Gastrocnemius medialis (tissue), 4 donors: Measurements from ENCODE around the gene NDOR1. TPM values are rescaled to one million over a fixed set of nuclear protein-coding genes. Genes with fewer than 3 reads are reported as not detected.

Experiments used
- ATAC-seq, 2 donors: fragments of 150-250 bp; one replicate each; pipeline ENCODE4 v1.9.1; 2016
- DNase-seq, 2 donors: peaks; one replicate each; pipeline ENCODE4 v3.0.0-alpha.2; 2019
- H3K27ac ChIP-seq, 4 donors: fragments of 200-600 bp; sonication (generic); 1 replicate in 1 of 4; 2 replicates in 3 of 4; pipeline ENCODE4 v1.5.1; 2016 to 2018; ENCODE audit warnings: mild to moderate bottlenecking in 2 of 4, moderate library complexity in 1 of 4
- H3K27me3 ChIP-seq, 3 donors: fragments of 200-600 bp; sonication (generic) in 2 of 3; 1 replicate in 1 of 3; 2 replicates in 2 of 3; pipeline versions ENCODE4 v1.5.1 to v1.6.0; 2016 to 2019; ENCODE audit warnings: mild to moderate bottlenecking in 1 of 3, moderate library complexity in 1 of 3
- H3K36me3 ChIP-seq, 2 donors: fragments of 200-600 bp; sonication (generic) in 1 of 2; one replicate each; pipeline ENCODE4 v1.5.1; 2017 to 2018
- H3K4me1 ChIP-seq, 2 donors: fragments of 200-600 bp; sonication (generic) in 1 of 2; one replicate each; pipeline ENCODE4 v1.5.1; 2016 to 2017; ENCODE audit warnings: mild to moderate bottlenecking in 2 of 2
- H3K4me3 ChIP-seq, 4 donors: fragments of 200-600 bp; sonication (generic) in 3 of 4; 1 replicate in 1 of 4; 2 replicates in 3 of 4; pipeline ENCODE4 v1.5.1; 2016 to 2019; ENCODE audit warnings: mild to moderate bottlenecking in 2 of 4
- H3K9me3 ChIP-seq, 3 donors: fragments of 200-600 bp; sonication (generic) in 2 of 3; 1 replicate in 1 of 3; 2 replicates in 2 of 3; pipeline ENCODE4 v1.5.1; 2016 to 2019
- CTCF ChIP-seq, 5 experiments: fragments of 450-650 bp in 3 of 5; fragments of 200-600 bp in 2 of 5; sonication (generic) in 2 of 5; IDR thresholded peaks in 4 of 5; conservative IDR thresholded peaks in 1 of 5; 1 replicate in 4 of 5; 2 replicates in 1 of 5; pipeline ENCODE4 v1.5.1; 2016 to 2019; ENCODE audit warnings: antibody characterized with exemption in 5 of 5, mild to moderate bottlenecking in 3 of 5, moderate library complexity in 3 of 5
- POLR2A ChIP-seq, 2 donors: fragments of 450-650 bp; IDR thresholded peaks; one replicate each; pipeline ENCODE4 v1.6.1; 2017; ENCODE audit warnings: antibody characterized with exemption in 2 of 2, mild to moderate bottlenecking in 2 of 2, moderate library complexity in 2 of 2
- in situ Hi-C, 4 donors: fragments of 200-750 bp; cut with MboI; loops; one replicate each; pipeline versions ENCODE4 v1.15.0 to v1.8.0; 2017; ENCODE audit warnings: low sequenced_read_pairs in 4 of 4
- intact Hi-C: fragments of 100-400 bp; cut with DNase I; formaldehyde crosslinking; loops from one replicate; pipeline ENCODE4 v1.15.1; 2023; ENCODE audit warnings: low total_unique reads
- total RNA-seq, 4 donors: library from RNA; depleted of rRNA; stranded (reverse); fragments of >200 nt; gene quantifications; one replicate each; pipeline versions ENCODE4 v1.1.0 to v1.2.3, GENCODE V29; 2016

Gene NDOR1
- total RNA-seq, 4 donors from 2014 or later = 2.4 to 5.0 (median 4.1) TPM

- no peak for DNase-seq
- TF ChIP-seq POLR2A (IDR thresholded peaks at IDR 0.05) = no peak
- no peak for TF ChIP-seq CTCF (IDR thresholded peaks at IDR 0.05 in 4 of 5, conservative IDR thresholded peaks at IDR 0.05 in 1 of 5)
- no peak for ATAC-seq
- H3K4me3 ChIP-seq = no peak overlapping the region
- H3K9me3 ChIP-seq = no peaks in the 10 kb centered on the region
- no peaks in the 10 kb centered on the region for H3K36me3 ChIP-seq
- peaks cover 17 to 32% of the 10 kb centered on the region in 2 donors for H3K4me1 ChIP-seq
- in situ Hi-C loops (loop anchor here in 1 of 4 donors (10.0 kb wide), 1 partner anchor 96 kb away; no protein-coding TSS in a partner anchor), intact Hi-C loops (loop anchor here (5.0 kb wide), 1 partner anchor 47 kb away; no protein-coding TSS in a partner anchor)
- no peaks in the 10 kb centered on the region for H3K27me3 ChIP-seq
- no peak overlapping the region for H3K27ac ChIP-seq
Measured at GRCh38 chr9:137220317-137221094, 15.0 kb downstream of the NDOR1 start.

- Histone ChIP-seq H3K4me1 (peaks cover 17 to 32% of the 10 kb centered on the region in 2 donors), H3K9me3 (no peaks in the 10 kb centered on the region), H3K4me3 (peak overlapping the region in 2 of 4 donors; percentile 49 to 50), H3K36me3 (no peaks in the 10 kb centered on the region), H3K27me3 (no peaks in the 10 kb centered on the region), H3K27ac (no peak overlapping the region)
- intact Hi-C loops = loop anchor here (5.0 kb wide), 1 partner anchor 46 kb away; no protein-coding TSS in a partner anchor
- in situ Hi-C loops = loop anchor here in 1 of 4 donors (10.0 kb wide), 1 partner anchor 96 kb away; no protein-coding TSS in a partner anchor
- DNase-seq = no peak
- ATAC-seq = no peak
- TF ChIP-seq POLR2A (IDR thresholded peaks at IDR 0.05) (no peak), CTCF (IDR thresholded peaks at IDR 0.05 in 4 of 5, conservative IDR thresholded peaks at IDR 0.05 in 1 of 5) (no peak)
Measured at GRCh38 chr9:137221095-137221505, 15.6 kb downstream of the NDOR1 start.

- H3K27ac ChIP-seq = peak overlapping the region in 1 of 4 donors; percentile 42
- TF ChIP-seq POLR2A (IDR thresholded peaks at IDR 0.05) = no peak
- peaks cover 17 to 32% of the 10 kb centered on the region in 2 donors for H3K4me1 ChIP-seq
- intact Hi-C loops = loop anchor here (5.0 kb wide), 1 partner anchor 46 kb away; no protein-coding TSS in a partner anchor
- ATAC-seq (no peak), DNase-seq (no peak)
- H3K4me3 ChIP-seq = peak overlapping the region; percentile 34 to 50 (median 48)
- H3K36me3 ChIP-seq = no peaks in the 10 kb centered on the region
- no peaks in the 10 kb centered on the region for H3K27me3 ChIP-seq
- in situ Hi-C loops = loop anchor here in 1 of 4 donors (10.0 kb wide), 1 partner anchor 97 kb away; no protein-coding TSS in a partner anchor
- H3K9me3 ChIP-seq = no peaks in the 10 kb centered on the region
Measured at GRCh38 chr9:137221506-137222111, 16.1 kb downstream of the NDOR1 start.

GRCh38 chr9:137222190-137223077 lies 16.9 kb downstream of the NDOR1 start, which contains the start of gene RNF208:
RNF208 (minus strand) TSS chr9:137222240; CDS start chr9:137221212, 1,028 bp downstream.
- Histone ChIP-seq H3K36me3 (no peaks in the 10 kb centered on the region), H3K27me3 (peaks cover 0 to 4% (median 2%) of the 10 kb centered on the region in 3 donors), H3K4me3 (peak within 1 kb of the TSS; percentile 63 to 94 (median 82)), H3K9me3 (no peaks in the 10 kb centered on the region), H3K27ac (peak within 1 kb of the TSS; percentile 87 to 93 (median 90)), H3K4me1 (peaks cover 11 to 26% of the 10 kb centered on the region in 2 donors)
- in situ Hi-C loops = loop anchor here in 1 of 4 donors (10.0 kb wide), 1 partner anchor 98 kb away; no protein-coding TSS in a partner anchor
- intact Hi-C loops = loop anchor here (1.0 to 5.0 kb wide), 4 partner anchors 22 to 45 kb away; partner anchors contain the start of genes ANAPC2, NELFB, SSNA1 and TPRN
- TF ChIP-seq CTCF (IDR thresholded peaks at IDR 0.05 in 4 of 5, conservative IDR thresholded peaks at IDR 0.05 in 1 of 5) (no peak), POLR2A (IDR thresholded peaks at IDR 0.05) (peak in 1 of 2 donors; percentile 7)
- no peak for DNase-seq
- ATAC-seq = peak; percentile 14 to 31
